Measurements from ENCODE around the gene CACTIN.
A peak's percentile ranks its signal among the peaks of the same experiment; 100 is the strongest.
"Not testable (repeated sequence)": the region's sequence is repeated elsewhere in the genome, so short reads cannot be mapped to it uniquely, and the experiment has no call there.

Gene CACTIN

GRCh38 chr19:3626473-3627350 is at the start of gene CACTIN:
CACTIN (minus strand) TSS chr19:3626790; CDS start chr19:3626762, 28 bp downstream.
- DNase-seq (ENCODE audit: low read depth) = peak; percentile 98

- DNase-seq (ENCODE audit: low read depth) = no peak
These were observed 48.4 kb upstream of the CACTIN start for GRCh38 chr19:3674784-3675543.

GRCh38 chr19:3673506-3674439 is 47.2 kb upstream of the CACTIN start:
- DNase-seq (ENCODE audit: low read depth) = no peak

GRCh38 chr19:3672993-3673392 is 46.4 kb upstream of the CACTIN start:
- no peak for DNase-seq (ENCODE audit: low read depth)

- DNase-seq (ENCODE audit: low read depth) = no peak
These were observed 46.0 kb upstream of the CACTIN start for GRCh38 chr19:3672575-3672948.

GRCh38 chr19:3671680-3672574 is 45.3 kb upstream of the CACTIN start:
- DNase-seq (ENCODE audit: low read depth) = peak; percentile 39

- DNase-seq (ENCODE audit: low read depth) = peak; percentile 55
These were observed 44.4 kb upstream of the CACTIN start for GRCh38 chr19:3670796-3671679.

- no peak for DNase-seq (ENCODE audit: low read depth)
These were observed 43.6 kb upstream of the CACTIN start for GRCh38 chr19:3669947-3670795.

- DNase-seq (ENCODE audit: low read depth) = no peak
These were observed 42.7 kb upstream of the CACTIN start for GRCh38 chr19:3669082-3669946.

- DNase-seq (ENCODE audit: low read depth) = no peak
These were observed 41.9 kb upstream of the CACTIN start for GRCh38 chr19:3668331-3669081.

GRCh38 chr19:3667766-3668165 is 41.2 kb upstream of the CACTIN start:
- DNase-seq (ENCODE audit: low read depth) = no peak

- DNase-seq (ENCODE audit: low read depth) = no peak
These were observed 40.5 kb upstream of the CACTIN start for GRCh38 chr19:3667037-3667638.

- not testable (repeated sequence) for DNase-seq (ENCODE audit: low read depth)
These were observed 39.9 kb upstream of the CACTIN start for GRCh38 chr19:3666545-3666856.

- DNase-seq (ENCODE audit: low read depth) = peak; percentile 62
These were observed 39.3 kb upstream of the CACTIN start for GRCh38 chr19:3665681-3666544.

- no peak for DNase-seq (ENCODE audit: low read depth)
These were observed 38.5 kb upstream of the CACTIN start for GRCh38 chr19:3664879-3665642.
